Endothelial cell of umbilical vein (primary cell): ENCODE measurements around the gene AP2A2. TPM values are rescaled to one million over a fixed set of nuclear protein-coding genes. Genes with fewer than 3 reads are reported as not detected.

Source experiments
- BruUV-seq: library from RNA; stranded (reverse); fragments of 400-500 nt; replicated peaks from 2 replicates; lab custom pipeline; 2021; lab: Mats Ljungman, UMichigan
- CTCF ChIA-PET: fragments of 300-600, 350-600 bp; sonication (Branson Sonifier 250); formaldehyde crosslinking; loops from one replicate; lab custom pipeline; 2021; ENCODE audit warnings: antibody characterized with exemption, inconsistent platforms; lab: Charles Lee
- POLR2A ChIA-PET: fragments of 300-600, 350-600 bp; sonication (Branson Sonifier 250); formaldehyde crosslinking; loops from one replicate; lab custom pipeline; 2021; ENCODE audit warnings: antibody characterized with exemption, inconsistent platforms; lab: Charles Lee
- DNase-seq: peaks from one replicate; pipeline ENCODE4 v3.0.0-alpha.2; 2011; ENCODE audit warnings: low read depth, low spot score
- FAIRE-seq: peaks from 2 replicates; lab custom pipeline; 2011; peaks lifted over from hg19 to GRCh38; lab: Jason Lieb, UNC
- H2AFZ ChIP-seq: 2 replicates; pipeline ENCODE4 v1.6.0; 2012; ENCODE audit warnings: low read depth, low read length, control low read depth, inconsistent platforms
- H3K27ac ChIP-seq: 2 replicates; pipeline ENCODE4 v1.5.1; 2011; ENCODE audit warnings: low read depth, mild to moderate bottlenecking, control low read depth, low read length, moderate library complexity; ENCODE audit not compliant: insufficient read depth
- H3K27me3 ChIP-seq, 2 experiments: 2 replicates each; pipeline versions ENCODE4 v1.6.0 to v1.6.1; 2011; ENCODE audit warnings: low read length in 2 of 2, mixed read lengths in 1 of 2; ENCODE audit not compliant: control insufficient read depth in 2 of 2, insufficient read depth in 2 of 2
- H3K36me3 ChIP-seq, 2 experiments: 2 replicates in 1 of 2; 3 replicates in 1 of 2; pipeline ENCODE4 v1.5.1; 2011; ENCODE audit warnings: low read length in 2 of 2, mild to moderate bottlenecking in 1 of 2, moderate library complexity in 1 of 2; ENCODE audit not compliant: control insufficient read depth in 2 of 2, insufficient read depth in 2 of 2; ENCODE audit errors: extremely low read depth in 1 of 2
- H3K4me1 ChIP-seq: 3 replicates; pipeline ENCODE4 v1.5.1; 2011; ENCODE audit warnings: mild to moderate bottlenecking, low read length; ENCODE audit not compliant: control insufficient read depth, insufficient read depth; ENCODE audit errors: extremely low read depth
- H3K4me2 ChIP-seq: 2 replicates; pipeline ENCODE4 v1.6.1; 2011; ENCODE audit warnings: low read length, control low read depth, mixed read lengths; ENCODE audit not compliant: insufficient read depth
- H3K4me3 ChIP-seq, 3 experiments: fragments of 200-600 bp in 1 of 3; sonication (generic), shearing (Covaris generic) in 1 of 3; replicated peaks in 1 of 3; 2 replicates each; pipeline ENCODE4 v1.5.1; 2011 to 2016; ENCODE audit warnings: control low read depth in 3 of 3, low read length in 3 of 3, mild to moderate bottlenecking in 2 of 3, inconsistent platforms in 1 of 3, low read depth in 1 of 3, moderate library complexity in 1 of 3; ENCODE audit not compliant: insufficient read depth in 1 of 3
- H3K79me2 ChIP-seq: 2 replicates; pipeline ENCODE4 v1.6.0; 2012; ENCODE audit warnings: low read length, inconsistent platforms; ENCODE audit not compliant: control insufficient read depth, insufficient read depth
- H3K9ac ChIP-seq: replicated peaks from 2 replicates; pipeline ENCODE3; 2011; ENCODE audit warnings: low read length, control low read depth; ENCODE audit not compliant: insufficient read depth; ENCODE audit errors: extremely low read depth
- H3K9me1 ChIP-seq: replicated peaks from 3 replicates; pipeline ENCODE4 v1.6.0; 2011; ENCODE audit warnings: mild to moderate bottlenecking, low read length; ENCODE audit not compliant: control insufficient read depth, insufficient read depth; ENCODE audit errors: extremely low read depth
- H3K9me3 ChIP-seq: replicated peaks from 2 replicates; pipeline ENCODE4 v1.5.1; 2012; ENCODE audit warnings: low read length, inconsistent platforms; ENCODE audit not compliant: control insufficient read depth, insufficient read depth
- H4K20me1 ChIP-seq: replicated peaks from 2 replicates; pipeline ENCODE3; 2011; ENCODE audit warnings: mild to moderate bottlenecking, low read length; ENCODE audit not compliant: control insufficient read depth, insufficient read depth; ENCODE audit errors: extremely low read depth
- EZH2 ChIP-seq: IDR thresholded peaks from 2 replicates; pipeline ENCODE4 v1.6.1; 2012; ENCODE audit warnings: borderline replicate concordance, low read depth, mild to moderate bottlenecking, moderate library complexity, low read length, inconsistent platforms; ENCODE audit not compliant: severe bottlenecking
- FOS ChIP-seq: IDR thresholded peaks from 2 replicates; pipeline ENCODE4 v1.6.1; 2011; ENCODE audit warnings: mild to moderate bottlenecking, low read length, moderate library complexity, borderline replicate concordance; ENCODE audit not compliant: insufficient read depth
- MYC ChIP-seq: IDR thresholded peaks from one replicate; pipeline ENCODE4 v1.6.1; 2011; ENCODE audit warnings: mild to moderate bottlenecking, low read depth, low read length
- POLR2A ChIP-seq: IDR thresholded peaks from 2 replicates; pipeline ENCODE4 v1.6.1; 2012; ENCODE audit warnings: low read depth, mild to moderate bottlenecking, control low read depth, low read length
- POLR2AphosphoS5 ChIP-seq: IDR thresholded peaks from 2 replicates; pipeline ENCODE4 v1.6.1; 2012; ENCODE audit warnings: low read depth, mild to moderate bottlenecking, control low read depth, low read length, moderate library complexity; ENCODE audit not compliant: insufficient read depth
- dilution Hi-C: fragments of 300-500 bp; cut with MboI; formaldehyde crosslinking; loops from one replicate; pipeline ENCODE4 v1.15.0; 2019; ENCODE audit warnings: low sequenced_read_pairs; ENCODE audit not compliant: extremely low pct_ligation_motif_present
- intact Hi-C: fragments of 100-400 bp; cut with micrococcal nuclease; formaldehyde crosslinking; loops from one replicate; pipeline ENCODE4 v1.10.0; 2022
- polyA plus RNA-seq, 4 experiments: library from polyadenylated mRNA; depleted of rRNA in 3 of 4; stranded (reverse) in 3 of 4; unstranded in 1 of 4; fragments of >200 nt; gene quantifications; 2 replicates each; pipeline versions ENCODE4 v1.2.1 to v1.2.3, GENCODE V29; 2011 to 2012; ENCODE audit warnings: missing spikeins in 1 of 4
- total RNA-seq: library from RNA; stranded (reverse); gene quantifications from 2 replicates; pipeline ENCODE4 v1.2.3, GENCODE V29; 2021
- TF ChIP-seq, protein P1 (sequence below): IDR thresholded peaks from 2 replicates; pipeline ENCODE4 v1.6.1; 2011; ENCODE audit not compliant: insufficient read depth, insufficient read length

AP2A2 gene
- total and polyA plus RNA-seq, 2 donors (not counting 3 experiments of a cell fraction or from before 2014, with no cell fraction given) = 89.5 to 92.6 TPM

DNA sequence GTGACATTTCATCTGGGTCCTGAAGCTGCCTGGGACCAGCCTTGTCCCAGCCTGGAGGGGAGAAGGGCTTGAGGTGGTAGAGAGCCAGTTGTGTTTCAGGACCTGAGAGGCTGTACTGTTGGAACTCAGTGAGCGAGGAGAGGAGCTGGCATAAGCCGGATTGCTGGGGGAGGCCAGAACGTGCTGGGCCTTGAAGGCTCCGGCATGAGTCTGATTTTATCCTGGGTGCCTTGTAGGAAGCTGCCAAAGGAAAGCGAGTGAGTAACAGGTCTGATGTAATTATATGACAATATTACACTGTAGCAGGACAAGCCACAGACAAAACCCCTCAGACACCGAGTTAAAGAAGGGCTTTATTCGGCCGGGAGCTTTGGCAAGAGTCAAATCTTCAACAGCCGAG is 17.2 kb downstream of the AP2A2 start:
- Histone ChIP-seq H3K9ac (no peak overlapping the region), H3K36me3 (peaks cover 3 to 6% of the 10 kb centered on the region in 2 experiments), H3K4me1 (peaks cover 16% of the 10 kb centered on the region), H4K20me1 (no peaks in the 10 kb centered on the region), H3K27ac (no peak overlapping the region), H2AFZ (no peak overlapping the region), H3K4me3 (no peak overlapping the region), H3K27me3 (no peaks in the 10 kb centered on the region), H3K4me2 (no peak overlapping the region), H3K9me3 (no peaks in the 10 kb centered on the region), H3K79me2 (peaks cover 56% of the 10 kb centered on the region), H3K9me1 (no peaks in the 10 kb centered on the region)
- BruUV-seq = no TSS peak
- no peak for FAIRE-seq
- intact Hi-C loops (no loop called here), dilution Hi-C loops (no loop called here)
- ChIA-PET CTCF (interaction anchor here (0.8 kb wide), 1 partner anchor 9 kb away, joined by 3 read pairs; no protein-coding TSS in a partner anchor), POLR2A (no interaction called here)
- no peak for DNase-seq
- no peak for TF ChIP-seq FOS
- no peak for TF ChIP-seq EZH2
- no peak for TF ChIP-seq POLR2AphosphoS5
- TF ChIP-seq MYC = no peak

DNA sequence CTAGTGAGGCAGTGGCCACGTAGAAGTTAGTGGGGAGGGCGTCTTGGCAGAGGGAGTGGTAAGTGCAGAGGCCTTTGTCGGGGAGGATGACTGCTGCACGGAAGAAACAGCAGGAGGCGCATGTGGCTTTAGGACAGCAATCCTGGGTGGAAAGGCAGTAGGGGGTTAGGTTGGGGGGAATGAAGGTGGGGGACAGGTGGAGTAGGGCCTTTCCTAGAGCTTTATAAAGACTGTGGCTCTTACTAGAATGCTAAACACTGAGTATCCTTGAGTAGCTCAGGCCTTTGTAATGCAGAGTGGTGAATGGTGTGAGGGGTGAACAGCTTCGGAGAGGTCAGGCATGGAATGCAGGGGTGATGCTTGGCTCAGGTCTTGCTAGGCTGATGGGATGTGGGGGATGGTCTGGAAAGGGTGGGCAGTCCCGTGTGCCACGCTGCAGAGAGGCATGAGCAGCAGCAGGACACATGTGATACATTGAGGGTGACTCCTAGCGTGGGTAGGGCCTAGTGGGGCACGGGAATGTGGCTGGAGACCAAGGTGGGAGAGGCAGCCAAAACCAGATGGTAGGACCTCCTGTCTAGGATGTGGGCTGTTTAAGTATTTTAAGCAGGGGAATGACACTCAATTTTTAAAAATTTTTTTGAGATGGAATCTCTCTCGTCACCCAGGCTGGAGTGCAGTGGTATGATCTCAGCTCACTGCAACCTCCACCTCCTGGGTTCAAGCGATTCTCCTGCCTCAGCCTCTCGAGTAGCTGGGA is 19.2 kb downstream of the AP2A2 start:
- no peak for TF ChIP-seq POLR2A
- TF ChIP-seq POLR2AphosphoS5 = no peak
- TF ChIP-seq, protein P1, sequence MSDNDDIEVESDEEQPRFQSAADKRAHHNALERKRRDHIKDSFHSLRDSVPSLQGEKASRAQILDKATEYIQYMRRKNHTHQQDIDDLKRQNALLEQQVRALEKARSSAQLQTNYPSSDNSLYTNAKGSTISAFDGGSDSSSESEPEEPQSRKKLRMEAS = no peak
- Histone ChIP-seq H3K36me3 (peaks cover 5 to 6% of the 10 kb centered on the region in 2 experiments), H3K4me2 (no peak overlapping the region), H3K79me2 (peaks cover 43% of the 10 kb centered on the region), H4K20me1 (no peaks in the 10 kb centered on the region), H3K9ac (no peak overlapping the region), H3K9me3 (no peaks in the 10 kb centered on the region), H3K9me1 (no peaks in the 10 kb centered on the region), H3K27ac (no peak overlapping the region), H3K4me1 (peaks cover 11% of the 10 kb centered on the region), H3K27me3 (no peaks in the 10 kb centered on the region), H3K4me3 (no peak overlapping the region), H2AFZ (no peak overlapping the region)
- intact Hi-C loops (no loop called here), dilution Hi-C loops (no loop called here)
- no peak for FAIRE-seq
- no peak for DNase-seq
- ChIA-PET POLR2A (no interaction called here), CTCF (interaction anchor here (0.7 kb wide), 1 partner anchor 10 kb away, joined by 3 read pairs; no protein-coding TSS in a partner anchor)
- no TSS peak for BruUV-seq
